OCI-LY3 (cell line): ENCODE data around the gene LGMN.
A peak's percentile ranks its signal among the peaks of the same experiment; 100 is the strongest.
"Not testable (repeated sequence)": the region's sequence is repeated elsewhere in the genome, so short reads cannot be mapped to it uniquely, and the experiment has no call there.

ENCODE experiments used
- H2AFZ ChIP-seq: fragments of 200-600, 300-600 bp; shearing (Covaris generic); 2 replicates; pipeline ENCODE4 v1.6.0; 2014; ENCODE audit warnings: antibody characterized with exemption, low read depth, low read length
- H3K27ac ChIP-seq: fragments of 200-600, 300-600 bp; sonication (generic); 2 replicates; pipeline ENCODE4 v1.5.1; 2014; ENCODE audit warnings: mild to moderate bottlenecking, low read length, moderate library complexity, mixed read lengths
- H3K27me3 ChIP-seq: fragments of 200-600, 300-600 bp; sonication (generic); 2 replicates; pipeline ENCODE4 v1.6.1; 2014; ENCODE audit warnings: low read depth, low read length, mixed read lengths
- H3K36me3 ChIP-seq: fragments of 200-600, 300-600 bp; sonication (generic); replicated peaks from 2 replicates; pipeline ENCODE3; 2014; ENCODE audit warnings: low read depth, low read length, mixed read lengths
- H3K4me1 ChIP-seq: fragments of 300-600, 200-600 bp; sonication (generic); 2 replicates; pipeline ENCODE4 v1.6.1; 2014; ENCODE audit warnings: low read length, mixed read lengths
- H3K4me2 ChIP-seq: fragments of 200-600, 300-600 bp; sonication (generic); 2 replicates; pipeline ENCODE4 v1.6.1; 2014; ENCODE audit warnings: low read length, mixed read lengths
- H3K4me3 ChIP-seq: fragments of 300-600, 200-600 bp; sonication (generic); 2 replicates; pipeline ENCODE4 v1.5.1; 2014; ENCODE audit warnings: antibody characterized with exemption, mild to moderate bottlenecking, low read length, moderate library complexity
- H3K79me2 ChIP-seq: fragments of 300-600, 200-600 bp; shearing (Covaris generic); 2 replicates; pipeline ENCODE4 v1.6.1; 2014; ENCODE audit warnings: mild to moderate bottlenecking, low read length, mixed read lengths
- H3K9ac ChIP-seq: fragments of 300-600, 200-600 bp; shearing (Covaris generic); 2 replicates; pipeline ENCODE4 v1.6.0; 2014; ENCODE audit warnings: mild to moderate bottlenecking, low read length, moderate library complexity
- H3K9me3 ChIP-seq: fragments of 200-600, 300-600 bp; shearing (Covaris generic); 2 replicates; pipeline ENCODE4 v1.6.1; 2014; ENCODE audit warnings: low read length, mixed read lengths; ENCODE audit not compliant: insufficient read depth
- H4K20me1 ChIP-seq: fragments of 200-600, 300-600 bp; sonication (generic); 2 replicates; pipeline ENCODE4 v1.6.1; 2016; ENCODE audit warnings: low read length, mixed read lengths; ENCODE audit not compliant: insufficient read depth
- CTCF ChIP-seq: fragments of 200-600, 300-600 bp; sonication (generic); IDR thresholded peaks from 2 replicates; pipeline ENCODE4 v1.5.1; 2014; ENCODE audit warnings: antibody characterized with exemption, low read length, low read depth
- EZH2phosphoT487 ChIP-seq: fragments of 200-600 bp; shearing (Covaris generic); IDR thresholded peaks from 2 replicates; pipeline ENCODE4 v1.6.1; 2018; ENCODE audit warnings: antibody characterized with exemption, mixed run types, low read depth

The LGMN gene

DNA sequence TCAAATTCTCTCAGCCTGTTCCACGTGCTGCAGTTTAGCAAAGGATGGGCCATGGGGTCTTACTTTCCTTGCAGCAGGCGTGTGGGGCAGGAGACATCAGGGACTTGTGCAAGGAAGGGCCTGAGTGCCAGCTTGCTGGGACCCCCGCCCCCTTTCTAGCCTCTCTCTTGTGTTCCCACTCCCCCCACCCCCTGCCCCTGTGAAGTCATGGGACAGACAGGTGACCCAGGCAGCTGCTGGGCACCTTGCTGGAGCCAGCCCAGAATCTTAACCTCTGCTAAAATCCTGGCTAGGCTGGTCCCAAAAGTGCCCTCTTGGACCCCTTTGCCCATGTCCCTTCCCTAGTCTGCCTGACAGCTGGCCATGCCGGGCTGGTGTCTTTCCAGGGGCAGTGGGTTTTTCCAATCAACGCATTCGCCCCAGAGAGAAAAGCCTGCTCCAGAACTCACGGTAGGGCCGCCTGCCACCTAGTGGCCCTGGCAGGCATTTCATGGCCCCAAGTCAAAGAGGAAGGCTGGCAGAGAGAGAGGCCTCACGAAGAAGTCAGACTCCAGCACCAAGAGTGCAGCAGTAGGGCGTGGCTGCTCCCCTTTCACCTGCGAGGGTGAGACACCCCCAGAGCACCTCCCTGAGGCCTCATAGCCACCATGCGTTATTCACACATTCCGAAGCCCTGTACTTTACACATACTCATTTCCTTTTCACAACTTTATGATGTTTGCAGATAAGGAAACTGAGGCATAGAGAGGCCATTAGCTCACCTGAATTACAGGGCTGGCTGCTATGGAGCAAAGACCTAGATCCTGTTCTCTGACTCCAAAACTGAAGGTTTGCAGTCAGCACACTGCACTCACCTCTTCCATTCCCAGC lies 67.4 kb downstream of the LGMN start:
- H2AFZ ChIP-seq = no peak overlapping the region
- H3K27ac ChIP-seq = no peak overlapping the region
- H3K9ac ChIP-seq = no peak overlapping the region
- peaks cover 8% of the 10 kb centered on the region; the same call in 1 of the 2 replicates for H4K20me1 ChIP-seq
- H3K4me1 ChIP-seq = peaks cover 27% of the 10 kb centered on the region
- no peaks in the 10 kb centered on the region for H3K9me3 ChIP-seq
- TF ChIP-seq EZH2phosphoT487 (no peak), CTCF (peak; percentile 90)
- peak overlapping the region; percentile 53 for H3K4me2 ChIP-seq
- H3K27me3 ChIP-seq = peaks cover 17% of the 10 kb centered on the region
- H3K36me3 ChIP-seq = peaks cover 4% of the 10 kb centered on the region
- peak overlapping the region; percentile 21 for H3K4me3 ChIP-seq
- H3K79me2 ChIP-seq = no peaks in the 10 kb centered on the region

- not testable (repeated sequence) for H4K20me1 ChIP-seq, H3K4me2 ChIP-seq, H3K79me2 ChIP-seq, H3K9ac ChIP-seq, H2AFZ ChIP-seq, H3K27ac ChIP-seq, H3K36me3 ChIP-seq, H3K9me3 ChIP-seq, H3K4me3 ChIP-seq
- Histone ChIP-seq H3K4me1 (peaks cover 34% of the 10 kb centered on the region), H3K27me3 (peaks cover 23% of the 10 kb centered on the region)
Observed at GRCh38 chr14:92680330-92680729, 68.1 kb downstream of the LGMN start.

- TF ChIP-seq EZH2phosphoT487 (no peak), CTCF (no peak)
- Histone ChIP-seq H2AFZ (no peak overlapping the region), H4K20me1 (peaks cover 8% of the 10 kb centered on the region; the same call in 1 of the 2 replicates), H3K9ac (no peak overlapping the region), H3K4me2 (no peak overlapping the region), H3K79me2 (no peaks in the 10 kb centered on the region), H3K4me1 (peaks cover 40% of the 10 kb centered on the region), H3K9me3 (no peaks in the 10 kb centered on the region), H3K27ac (no peak overlapping the region), H3K36me3 (peaks cover 4% of the 10 kb centered on the region), H3K27me3 (peaks cover 29% of the 10 kb centered on the region), H3K4me3 (no peak overlapping the region)
Observed at GRCh38 chr14:92679246-92679645, 69.2 kb downstream of the LGMN start.

DNA sequence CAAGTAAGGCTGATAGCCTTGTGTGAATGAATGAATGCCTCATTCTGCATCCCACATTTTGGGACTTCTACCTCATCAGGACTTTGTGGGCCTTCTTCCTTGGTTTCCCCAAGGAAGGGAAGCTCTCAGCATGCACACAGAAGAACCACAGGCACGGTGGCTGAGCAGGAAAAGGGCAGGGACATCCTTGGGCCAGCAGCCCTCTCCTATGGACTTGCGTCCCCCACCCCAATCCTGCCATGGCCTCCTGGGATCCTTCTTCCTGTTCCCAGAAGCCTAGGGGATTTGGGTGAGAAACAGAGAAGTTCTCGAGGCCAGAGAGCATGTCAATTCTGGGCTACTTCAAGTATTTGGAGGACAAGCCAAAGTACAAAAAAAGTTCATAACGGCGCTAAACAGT lies 69.7 kb downstream of the LGMN start:
- no peak overlapping the region for H3K4me3 ChIP-seq
- no peak overlapping the region for H2AFZ ChIP-seq
- peaks cover 8% of the 10 kb centered on the region; the same call in 1 of the 2 replicates for H4K20me1 ChIP-seq
- H3K4me2 ChIP-seq = no peak overlapping the region
- H3K36me3 ChIP-seq = peaks cover 4% of the 10 kb centered on the region
- no peaks in the 10 kb centered on the region for H3K9me3 ChIP-seq
- TF ChIP-seq CTCF (no peak), EZH2phosphoT487 (no peak)
- H3K9ac ChIP-seq = no peak overlapping the region
- no peaks in the 10 kb centered on the region for H3K79me2 ChIP-seq
- H3K27me3 ChIP-seq = peaks cover 29% of the 10 kb centered on the region
- peaks cover 40% of the 10 kb centered on the region for H3K4me1 ChIP-seq
- no peak overlapping the region for H3K27ac ChIP-seq
